ENCODE results near the gene MRPS34.

MRPS34 gene

GRCh38 chr16:1744338-1744840 is 28.5 kb downstream of the MRPS34 start:
- no peaks in the 10 kb centered on the region for H3K27me3 ChIP-seq (replicated peaks)
- H3K4me3 ChIP-seq (ENCODE audit: low read depth, low read length): no peak overlapping the region
- no peak overlapping the region for H3K27ac ChIP-seq
- DNase-seq: no peak
- TF ChIP-seq, protein P1, sequence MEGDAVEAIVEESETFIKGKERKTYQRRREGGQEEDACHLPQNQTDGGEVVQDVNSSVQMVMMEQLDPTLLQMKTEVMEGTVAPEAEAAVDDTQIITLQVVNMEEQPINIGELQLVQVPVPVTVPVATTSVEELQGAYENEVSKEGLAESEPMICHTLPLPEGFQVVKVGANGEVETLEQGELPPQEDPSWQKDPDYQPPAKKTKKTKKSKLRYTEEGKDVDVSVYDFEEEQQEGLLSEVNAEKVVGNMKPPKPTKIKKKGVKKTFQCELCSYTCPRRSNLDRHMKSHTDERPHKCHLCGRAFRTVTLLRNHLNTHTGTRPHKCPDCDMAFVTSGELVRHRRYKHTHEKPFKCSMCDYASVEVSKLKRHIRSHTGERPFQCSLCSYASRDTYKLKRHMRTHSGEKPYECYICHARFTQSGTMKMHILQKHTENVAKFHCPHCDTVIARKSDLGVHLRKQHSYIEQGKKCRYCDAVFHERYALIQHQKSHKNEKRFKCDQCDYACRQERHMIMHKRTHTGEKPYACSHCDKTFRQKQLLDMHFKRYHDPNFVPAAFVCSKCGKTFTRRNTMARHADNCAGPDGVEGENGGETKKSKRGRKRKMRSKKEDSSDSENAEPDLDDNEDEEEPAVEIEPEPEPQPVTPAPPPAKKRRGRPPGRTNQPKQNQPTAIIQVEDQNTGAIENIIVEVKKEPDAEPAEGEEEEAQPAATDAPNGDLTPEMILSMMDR (IDR thresholded peaks at IDR 0.05; ENCODE audit: low read depth, low read length, missing control alignments): no peak
- peaks cover 46% of the 10 kb centered on the region for H3K36me3 ChIP-seq (replicated peaks)
- in situ Hi-C loops (cut with HindIII; ENCODE audit: low pct_ligation_motif_present, low sequenced_read_pairs): no loop called here

DNA sequence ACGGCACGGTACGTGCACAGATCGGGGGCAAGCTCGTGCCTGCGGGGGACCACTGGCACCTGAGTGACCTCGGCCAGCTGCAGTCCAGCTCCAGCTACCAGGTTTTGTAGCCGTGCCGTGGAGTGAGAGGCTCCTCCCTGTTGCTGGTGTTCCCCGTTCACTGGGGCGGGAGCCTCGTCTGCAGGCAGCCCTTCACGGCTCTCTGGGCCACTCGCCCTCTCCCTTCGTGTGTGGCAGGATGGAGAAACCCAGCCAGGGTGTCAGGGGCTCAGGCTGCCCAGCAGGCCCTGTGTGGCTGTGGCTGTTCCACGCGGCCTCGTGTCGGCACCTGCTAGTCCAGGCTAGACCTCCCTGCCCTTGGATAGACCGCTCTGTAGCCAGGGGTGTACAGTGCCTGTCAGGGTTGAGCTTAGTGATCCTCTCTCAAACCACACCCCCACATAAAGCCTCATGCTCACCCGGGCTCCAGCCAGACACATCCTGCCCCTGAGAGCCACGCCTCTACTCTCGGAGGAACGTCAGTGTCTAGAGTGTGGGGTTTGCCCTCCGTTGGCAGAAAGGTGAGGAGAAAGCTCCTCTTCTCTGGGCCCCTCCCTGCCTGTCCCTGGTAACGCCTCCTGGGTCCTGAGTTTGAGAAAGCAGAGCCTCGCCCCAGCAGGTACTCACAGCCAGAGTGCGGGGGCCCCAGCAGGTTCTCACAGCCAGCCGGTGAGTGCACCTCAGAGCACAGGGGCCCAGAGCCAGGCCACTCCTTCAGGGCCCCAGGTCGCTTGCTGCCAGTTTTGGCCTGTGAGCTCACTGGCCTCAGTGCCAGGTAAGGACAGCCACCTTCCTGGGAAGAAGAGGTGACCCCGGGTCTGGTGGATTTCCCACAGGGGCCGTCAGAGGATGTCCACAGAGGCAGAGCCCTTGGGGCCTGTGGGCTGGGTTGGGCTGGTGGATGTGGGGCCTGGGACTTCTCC is 29.3 kb downstream of the MRPS34 start:
- DNase-seq: no peak
- H3K4me3 ChIP-seq (ENCODE audit: low read depth, low read length): no peak overlapping the region
- H3K36me3 ChIP-seq (replicated peaks): peaks cover 38% of the 10 kb centered on the region
- TF ChIP-seq, protein P1 (IDR thresholded peaks at IDR 0.05; ENCODE audit: low read depth, low read length, missing control alignments): no peak
- in situ Hi-C loops (cut with HindIII; ENCODE audit: low pct_ligation_motif_present, low sequenced_read_pairs): no loop called here
- no peak overlapping the region for H3K27ac ChIP-seq
- no peaks in the 10 kb centered on the region for H3K27me3 ChIP-seq (replicated peaks)

- TF ChIP-seq, protein P1 (IDR thresholded peaks at IDR 0.05; ENCODE audit: low read depth, low read length, missing control alignments): no peak
- H3K4me3 ChIP-seq (ENCODE audit: low read depth, low read length): no peak overlapping the region
- H3K36me3 ChIP-seq (replicated peaks): peaks cover 26% of the 10 kb centered on the region
- in situ Hi-C loops (cut with HindIII; ENCODE audit: low pct_ligation_motif_present, low sequenced_read_pairs): no loop called here
- no peak for DNase-seq
- no peak overlapping the region for H3K27ac ChIP-seq
- H3K27me3 ChIP-seq (replicated peaks): no peaks in the 10 kb centered on the region
Measured at GRCh38 chr16:1741553-1742165, 31.3 kb downstream of the MRPS34 start.

GRCh38 chr16:1740781-1741490 is 32.0 kb downstream of the MRPS34 start:
- in situ Hi-C loops (cut with HindIII; ENCODE audit: low pct_ligation_motif_present, low sequenced_read_pairs): no loop called here
- Histone ChIP-seq H3K4me3 (ENCODE audit: low read depth, low read length) (no peak overlapping the region), H3K27me3 (replicated peaks) (no peaks in the 10 kb centered on the region), H3K36me3 (replicated peaks) (peaks cover 26% of the 10 kb centered on the region), H3K27ac (no peak overlapping the region)
- DNase-seq: no peak
- TF ChIP-seq, protein P1 (IDR thresholded peaks at IDR 0.05; ENCODE audit: low read depth, low read length, missing control alignments): no peak

DNA sequence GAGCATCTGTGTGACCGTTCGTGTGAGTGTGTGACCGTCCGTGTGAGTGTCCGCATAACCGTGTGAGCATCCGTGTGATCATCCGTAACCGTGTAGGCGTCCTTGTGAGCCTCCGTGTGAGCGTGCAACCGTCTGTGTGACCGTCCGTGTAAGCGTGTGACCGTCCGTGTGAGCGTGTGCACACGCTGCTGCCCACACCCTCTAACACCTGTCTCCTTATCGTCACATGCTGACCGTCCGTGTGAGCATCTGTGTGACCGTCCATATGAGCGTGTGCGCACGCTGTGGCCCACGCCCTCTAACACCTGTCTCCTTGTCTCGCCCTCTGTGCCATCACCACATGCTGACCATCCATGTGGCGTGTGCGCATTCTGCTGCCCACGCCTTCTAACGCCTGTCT is 32.7 kb downstream of the MRPS34 start:
- Histone ChIP-seq H3K4me3 (ENCODE audit: low read depth, low read length) (no peak overlapping the region), H3K36me3 (replicated peaks) (peaks cover 26% of the 10 kb centered on the region), H3K27me3 (replicated peaks) (no peaks in the 10 kb centered on the region), H3K27ac (no peak overlapping the region)
- in situ Hi-C loops (cut with HindIII; ENCODE audit: low pct_ligation_motif_present, low sequenced_read_pairs): no loop called here
- DNase-seq: no peak
- TF ChIP-seq, protein P1 (IDR thresholded peaks at IDR 0.05; ENCODE audit: low read depth, low read length, missing control alignments): no peak
